Rectal smooth muscle tissue (tissue), 1 donor: ENCODE results near the gene MMRN2.
"Not testable (repeated sequence)": the region's sequence is repeated elsewhere in the genome, so short reads cannot be mapped to it uniquely, and the experiment has no call there.

Source experiments
- H3K27ac ChIP-seq: one replicate; pipeline ENCODE4 v1.7.0; 2013; ENCODE audit warnings: low read depth, low read length, inconsistent platforms
- H3K27me3 ChIP-seq: one replicate; pipeline ENCODE4 v1.7.0; 2013; ENCODE audit warnings: low read length; ENCODE audit not compliant: control insufficient read depth, insufficient read depth
- H3K36me3 ChIP-seq: one replicate; pipeline ENCODE4 v1.7.0; 2013; ENCODE audit warnings: low read length; ENCODE audit not compliant: control insufficient read depth, insufficient read depth
- H3K4me1 ChIP-seq: one replicate; pipeline ENCODE4 v1.7.0; 2013; ENCODE audit warnings: low read length; ENCODE audit not compliant: control insufficient read depth, insufficient read depth
- H3K4me3 ChIP-seq: one replicate; pipeline ENCODE4 v1.7.0; 2013; ENCODE audit warnings: low read length
- H3K9ac ChIP-seq: one replicate; pipeline ENCODE4 v1.7.0; 2013; ENCODE audit warnings: low read length

The MMRN2 gene

DNA sequence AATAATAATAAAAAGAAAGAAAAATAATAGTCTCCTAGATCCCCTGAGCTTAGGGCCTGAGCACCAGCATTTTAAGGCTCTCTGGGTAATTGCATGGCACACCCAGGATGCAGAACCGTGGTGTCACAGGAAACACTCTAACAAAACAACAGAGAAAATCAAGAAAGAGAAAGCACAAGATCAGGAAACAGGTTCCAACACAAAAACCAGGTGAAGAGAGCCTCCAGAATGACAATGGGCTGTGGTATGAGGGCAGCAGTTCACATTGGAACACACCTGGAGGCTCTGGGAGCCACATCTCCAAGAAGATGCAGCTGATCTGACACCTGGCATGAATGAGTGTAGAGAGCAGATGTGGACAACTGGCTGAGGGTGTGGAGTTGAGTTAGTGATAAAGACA lies 7.1 kb downstream of the MMRN2 start:
- H3K36me3 ChIP-seq: no peaks in the 10 kb centered on the region
- H3K27ac ChIP-seq: no peak overlapping the region
- no peak overlapping the region for H3K9ac ChIP-seq
- H3K4me3 ChIP-seq: no peak overlapping the region
- peaks cover 5% of the 10 kb centered on the region for H3K27me3 ChIP-seq
- H3K4me1 ChIP-seq: peaks cover 5% of the 10 kb centered on the region

DNA sequence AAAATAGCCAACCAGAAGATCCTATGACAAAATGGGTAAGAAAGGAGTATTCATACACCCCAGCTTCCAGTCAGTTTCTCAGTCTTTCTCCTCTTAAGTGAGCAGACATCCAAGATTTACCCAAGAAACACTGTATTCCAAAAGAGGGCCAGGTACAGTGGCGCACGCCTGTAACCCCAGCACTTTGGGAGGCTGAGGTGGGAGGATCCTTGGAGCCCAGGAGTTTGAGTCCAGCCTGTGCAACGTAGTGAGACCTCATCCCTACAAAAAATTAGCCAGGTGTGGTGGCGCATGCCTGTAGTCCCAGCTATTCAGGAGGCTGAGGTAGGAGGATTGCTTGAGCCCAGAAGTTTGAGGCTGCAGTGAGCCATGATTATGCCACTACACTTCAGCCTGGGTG lies 9.6 kb downstream of the MMRN2 start:
- H3K9ac ChIP-seq, H3K27ac ChIP-seq, H3K4me3 ChIP-seq, H3K27me3 ChIP-seq, H3K4me1 ChIP-seq, H3K36me3 ChIP-seq: not testable (repeated sequence)

DNA sequence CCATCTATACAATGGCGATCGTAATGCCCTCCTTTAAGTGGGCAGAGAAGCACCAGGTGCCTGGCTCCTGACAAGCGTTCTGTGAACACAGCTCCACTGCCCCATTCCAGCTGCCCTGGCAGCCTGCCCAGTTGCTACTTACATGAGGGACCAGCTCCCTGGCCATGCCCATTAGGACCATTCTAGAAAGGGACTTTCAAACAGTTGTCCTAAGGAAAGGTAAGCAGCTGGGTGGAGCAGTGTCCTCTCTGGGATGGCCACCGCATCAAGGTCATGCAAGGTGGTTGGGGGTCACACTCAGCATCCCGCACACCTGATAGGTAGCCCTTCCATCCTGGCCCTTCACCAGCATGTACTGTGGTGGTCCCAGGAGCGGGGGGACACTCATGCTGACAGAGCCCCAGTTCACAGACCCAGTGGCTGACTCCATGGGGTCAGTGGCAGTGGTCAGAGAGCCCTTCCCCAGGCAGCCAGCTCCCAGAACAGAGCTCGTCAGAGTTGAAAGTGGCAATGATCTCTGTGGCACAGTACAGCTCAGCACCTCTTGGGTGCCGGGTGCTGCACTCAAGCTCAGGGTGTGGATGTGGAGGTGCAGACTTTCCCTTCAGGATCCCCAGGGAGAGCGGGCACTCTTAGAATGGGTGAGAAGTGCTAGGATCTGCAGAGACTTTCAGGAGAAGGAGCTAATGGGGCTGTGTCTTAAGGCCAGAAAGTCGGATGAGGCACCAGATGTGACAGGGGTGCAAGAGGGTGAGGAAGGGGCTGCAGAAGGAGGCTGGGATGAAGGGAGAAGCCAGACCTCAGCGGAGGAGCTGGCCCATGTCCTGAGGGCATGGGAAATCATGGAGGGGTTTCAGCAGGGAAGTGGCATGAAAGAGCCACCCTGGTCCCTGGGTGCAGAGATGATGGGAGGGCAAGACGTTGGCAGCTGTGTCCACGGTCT lies 10.9 kb downstream of the MMRN2 start:
- Histone ChIP-seq H3K27me3 (peaks cover 5% of the 10 kb centered on the region), H3K36me3 (no peaks in the 10 kb centered on the region), H3K4me1 (peaks cover 5% of the 10 kb centered on the region), H3K9ac (no peak overlapping the region), H3K4me3 (no peak overlapping the region), H3K27ac (no peak overlapping the region)

DNA sequence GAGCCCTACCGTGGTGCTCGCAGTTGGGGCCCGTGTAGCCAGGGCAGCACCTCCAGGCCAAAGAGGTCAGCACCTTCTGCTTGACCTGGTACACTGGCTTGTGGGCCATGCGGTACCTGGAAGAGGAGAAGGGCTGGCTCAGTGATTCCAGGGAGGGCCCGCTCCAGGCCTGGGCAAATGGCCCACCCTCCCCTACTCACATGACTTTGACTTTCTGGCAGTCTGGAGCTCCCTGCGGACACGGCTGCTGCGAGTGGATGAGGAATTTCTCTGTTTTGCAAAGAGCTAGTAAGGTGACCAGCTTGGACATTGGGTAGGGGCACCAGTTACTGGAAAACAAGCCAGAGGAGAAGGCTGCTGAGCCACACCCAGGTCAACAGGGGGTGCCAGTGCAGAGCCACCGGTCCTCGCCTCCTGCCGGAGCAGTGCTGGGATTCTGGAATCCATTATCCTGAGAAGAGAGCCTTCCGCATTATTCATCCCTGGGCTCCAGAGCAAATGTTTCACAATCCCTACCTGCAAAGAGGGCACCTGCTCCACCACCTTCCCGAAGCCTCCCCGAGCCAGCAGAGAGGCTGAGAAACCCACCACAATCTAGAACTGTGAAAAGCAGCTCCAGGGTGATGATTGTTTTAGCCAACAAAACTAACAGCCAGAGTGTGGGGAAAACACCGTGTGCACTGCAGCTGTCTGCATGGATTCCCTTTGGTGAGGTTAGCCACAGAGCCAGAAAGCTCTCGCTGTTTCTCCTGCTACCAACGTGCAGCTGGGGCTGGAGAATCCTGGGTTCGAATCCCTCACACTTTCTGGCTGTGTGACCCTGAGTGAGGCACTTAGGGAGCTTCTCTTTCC lies 11.8 kb downstream of the MMRN2 start:
- no peak overlapping the region for H3K27ac ChIP-seq
- peaks cover 5% of the 10 kb centered on the region for H3K4me1 ChIP-seq
- no peak overlapping the region for H3K4me3 ChIP-seq
- peaks cover 5% of the 10 kb centered on the region for H3K27me3 ChIP-seq
- no peaks in the 10 kb centered on the region for H3K36me3 ChIP-seq
- H3K9ac ChIP-seq: no peak overlapping the region

DNA sequence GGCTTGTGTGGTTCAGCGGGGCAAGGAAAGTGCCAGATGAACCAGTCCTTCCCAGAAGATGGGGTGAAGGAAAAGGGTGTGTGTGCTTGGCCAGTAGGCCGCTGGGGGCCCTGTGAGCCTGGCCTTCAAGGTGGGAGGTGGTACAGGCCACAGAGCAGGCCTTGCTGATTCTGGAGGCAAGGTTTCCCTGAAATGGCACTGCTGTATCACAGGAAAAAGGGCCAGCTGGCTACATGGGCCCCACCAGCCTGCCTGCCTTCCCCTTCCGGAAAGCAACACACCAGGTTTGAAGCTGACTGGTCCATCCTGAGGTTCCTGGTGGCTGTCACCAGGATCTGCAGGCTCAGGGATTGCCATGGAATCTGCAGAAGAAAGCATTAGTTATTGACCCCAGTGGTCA lies 12.5 kb downstream of the MMRN2 start:
- H3K4me1 ChIP-seq: peaks cover 5% of the 10 kb centered on the region
- H3K27me3 ChIP-seq: peaks cover 5% of the 10 kb centered on the region
- H3K27ac ChIP-seq: no peak overlapping the region

DNA sequence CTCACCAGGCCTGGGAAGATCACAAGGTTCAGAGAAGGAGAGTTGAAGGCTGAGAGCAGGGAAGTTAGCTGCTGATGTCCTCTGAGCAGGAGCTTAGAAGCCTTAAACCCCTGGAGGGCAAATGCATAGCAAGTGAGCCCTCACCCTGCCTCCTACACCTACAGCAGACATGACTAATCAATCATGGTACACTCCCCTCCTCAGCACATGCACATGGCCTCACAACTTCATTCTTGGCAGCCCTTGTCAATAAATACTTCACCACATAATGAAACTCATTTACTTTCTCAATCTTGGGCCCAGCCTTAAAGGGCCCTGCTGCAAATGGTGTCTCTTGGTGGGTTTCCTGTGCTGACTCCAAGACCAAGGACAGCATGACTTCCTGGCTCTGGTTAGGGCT lies 12.9 kb downstream of the MMRN2 start:
- no peak overlapping the region for H3K4me3 ChIP-seq
- peaks cover 5% of the 10 kb centered on the region for H3K27me3 ChIP-seq
- no peak overlapping the region for H3K27ac ChIP-seq
- H3K9ac ChIP-seq: no peak overlapping the region
- H3K4me1 ChIP-seq: peaks cover 7% of the 10 kb centered on the region
- no peaks in the 10 kb centered on the region for H3K36me3 ChIP-seq

More for the DNA sequence above, 12.5 kb downstream of the MMRN2 start:
- Histone ChIP-seq H3K36me3 (no peaks in the 10 kb centered on the region), H3K9ac (no peak overlapping the region), H3K4me3 (no peak overlapping the region)

DNA sequence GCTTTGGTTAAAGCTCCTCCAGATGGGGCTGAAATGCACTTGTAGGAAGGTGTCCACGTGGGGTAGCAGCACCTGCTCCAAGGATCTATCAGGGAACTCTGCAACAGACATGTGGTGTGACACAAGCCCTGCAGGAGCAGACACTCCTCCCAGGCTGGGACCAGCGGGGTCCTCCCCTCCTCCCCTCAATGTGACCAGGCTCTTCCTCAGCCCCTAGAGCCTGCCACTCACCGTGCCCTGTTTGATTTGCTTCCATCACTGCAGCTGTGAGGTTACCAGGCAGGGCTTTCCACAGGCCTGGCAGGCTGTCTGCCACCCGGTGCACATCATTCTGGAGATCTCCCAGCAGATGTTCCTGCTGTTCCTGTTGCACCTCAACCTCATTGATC lies 13.4 kb downstream of the MMRN2 start:
- H3K27me3 ChIP-seq: peaks cover 5% of the 10 kb centered on the region
- no peak overlapping the region for H3K9ac ChIP-seq
- H3K36me3 ChIP-seq: no peaks in the 10 kb centered on the region
- H3K4me1 ChIP-seq: peaks cover 7% of the 10 kb centered on the region
- H3K4me3 ChIP-seq: no peak overlapping the region
- H3K27ac ChIP-seq: no peak overlapping the region

DNA sequence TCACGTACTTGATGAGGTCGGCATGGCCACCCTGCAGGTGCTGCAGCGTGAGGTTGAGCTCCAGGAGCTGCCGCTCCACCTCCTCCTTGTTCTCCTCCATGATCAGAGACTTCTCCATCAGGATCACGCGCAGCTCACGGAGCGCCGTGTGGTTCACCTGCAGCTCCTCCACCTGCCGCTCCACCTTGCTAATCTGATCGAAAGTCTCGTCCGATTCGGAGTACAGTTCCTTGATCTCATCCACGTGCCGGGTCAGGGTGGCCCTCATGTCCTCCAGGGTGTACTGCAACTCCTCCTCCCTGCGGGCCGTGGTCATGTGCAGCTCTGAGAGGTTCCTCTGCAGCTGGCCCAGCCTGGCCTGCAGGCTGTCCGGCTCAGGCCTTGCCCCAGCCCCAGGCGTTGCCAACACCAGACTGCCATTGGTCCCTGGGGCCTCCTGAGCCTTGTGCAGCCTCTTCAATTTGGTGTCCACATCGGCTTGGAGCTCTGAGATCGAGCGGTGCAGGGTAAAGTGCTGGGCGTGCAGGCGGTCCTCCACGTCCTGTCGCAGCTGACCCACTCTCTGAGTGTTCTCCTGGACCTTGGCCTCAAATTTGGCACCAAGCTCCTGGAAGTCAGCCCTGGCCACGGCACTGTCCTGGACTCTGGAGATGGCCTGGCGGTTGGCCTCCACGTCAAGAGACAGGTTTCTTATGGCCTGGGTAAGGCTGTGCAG lies 13.9 kb downstream of the MMRN2 start:
- peaks cover 5% of the 10 kb centered on the region for H3K27me3 ChIP-seq
- H3K36me3 ChIP-seq: no peaks in the 10 kb centered on the region
- H3K9ac ChIP-seq: no peak overlapping the region
- peaks cover 7% of the 10 kb centered on the region for H3K4me1 ChIP-seq
- no peak overlapping the region for H3K27ac ChIP-seq
- no peak overlapping the region for H3K4me3 ChIP-seq

DNA sequence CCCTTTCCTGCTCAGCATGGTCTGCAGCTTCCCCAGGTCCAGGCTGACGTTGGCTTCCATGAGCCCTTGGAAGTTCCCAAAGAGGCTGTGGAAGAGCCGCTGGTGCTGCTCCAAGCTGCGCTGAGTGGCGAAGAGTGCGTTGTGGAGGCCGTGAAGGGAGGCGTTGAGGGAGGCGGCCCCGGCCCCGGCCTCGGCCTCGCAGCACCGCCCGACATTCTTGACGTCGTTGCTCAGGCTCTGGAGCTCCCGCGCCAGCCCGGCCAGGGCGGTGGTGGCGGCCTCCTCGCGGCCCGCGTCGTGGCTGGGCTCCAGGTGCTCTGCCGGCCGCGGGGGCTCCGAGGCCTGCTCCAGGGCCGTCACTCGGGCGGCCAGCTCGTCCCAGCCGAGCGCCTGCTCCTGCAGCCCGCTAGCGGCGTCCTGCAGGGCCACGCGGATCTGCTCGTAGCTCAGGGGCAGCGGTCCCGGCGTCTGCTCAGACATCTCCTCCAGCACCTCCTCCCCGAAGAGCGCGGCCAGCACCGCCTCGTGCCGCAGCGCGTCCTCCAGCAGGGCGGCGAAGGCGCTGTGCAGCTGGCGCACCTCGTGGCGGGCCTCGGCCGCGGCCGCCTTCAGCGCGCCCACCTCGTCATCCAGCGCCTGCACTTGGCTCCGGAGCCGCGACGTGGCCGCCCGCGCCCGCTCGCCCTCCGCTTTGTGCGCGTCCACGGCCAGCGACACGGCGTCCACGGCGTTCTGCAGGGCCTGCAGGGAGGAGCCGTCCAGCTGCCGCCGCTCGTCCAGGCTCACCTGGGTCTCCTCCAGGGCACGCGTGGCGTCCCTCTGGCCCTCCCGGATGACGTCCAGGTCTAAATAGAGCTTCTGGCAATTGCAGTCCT lies 14.7 kb downstream of the MMRN2 start:
- Histone ChIP-seq H3K4me1 (peaks cover 7% of the 10 kb centered on the region), H3K27ac (no peak overlapping the region), H3K9ac (no peak overlapping the region), H3K4me3 (peak overlapping the region; percentile 5), H3K27me3 (peaks cover 5% of the 10 kb centered on the region), H3K36me3 (no peaks in the 10 kb centered on the region)

DNA sequence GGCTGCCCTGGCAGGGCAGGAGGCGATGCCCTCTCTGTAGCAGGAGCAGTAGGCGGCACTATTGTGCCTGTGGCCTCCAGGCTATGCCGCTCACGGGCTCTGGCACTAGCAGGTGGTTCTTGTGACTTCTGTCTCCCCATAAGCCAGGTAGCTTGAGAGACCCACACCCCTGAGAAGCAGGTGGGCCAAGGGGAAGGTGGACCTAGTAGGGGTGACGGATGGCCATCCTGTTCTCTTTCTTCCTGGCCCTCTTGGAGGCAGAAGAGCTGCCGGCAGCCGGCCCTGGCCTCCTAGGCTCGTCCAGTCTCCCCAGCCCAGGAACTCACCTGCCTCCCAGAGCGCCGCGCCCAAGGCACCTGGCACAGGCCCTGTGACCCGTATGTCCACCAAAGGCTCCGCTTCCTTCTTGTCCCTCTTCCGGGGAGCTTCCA lies 15.4 kb downstream of the MMRN2 start:
- Histone ChIP-seq H3K27me3 (peaks cover 5% of the 10 kb centered on the region), H3K4me1 (peaks cover 7% of the 10 kb centered on the region), H3K27ac (no peak overlapping the region), H3K36me3 (no peaks in the 10 kb centered on the region), H3K9ac (no peak overlapping the region), H3K4me3 (no peak overlapping the region)

DNA sequence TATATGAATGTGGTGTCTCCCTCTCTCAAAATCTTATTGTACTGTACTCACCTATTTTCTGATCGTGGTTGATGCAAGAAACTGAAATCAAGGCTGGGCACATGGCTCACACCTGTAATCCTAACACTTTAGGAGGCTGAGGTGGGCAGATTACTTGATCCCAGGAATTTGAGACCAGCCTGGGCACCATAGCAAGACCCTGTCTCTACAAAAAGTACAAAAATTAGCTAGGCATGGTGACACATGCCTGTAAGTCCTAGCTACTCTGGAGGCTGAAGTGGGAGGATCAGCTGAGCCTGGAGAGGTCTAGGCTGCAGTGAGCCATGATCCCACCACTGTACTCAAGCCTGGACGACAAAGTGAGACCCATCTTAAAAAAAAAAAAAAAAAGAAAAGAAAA lies 16.0 kb downstream of the MMRN2 start:
- H3K4me3 ChIP-seq: no peak overlapping the region
- no peaks in the 10 kb centered on the region for H3K36me3 ChIP-seq
- H3K27me3 ChIP-seq: peaks cover 4% of the 10 kb centered on the region
- H3K4me1 ChIP-seq: peaks cover 7% of the 10 kb centered on the region
- no peak overlapping the region for H3K27ac ChIP-seq
- H3K9ac ChIP-seq: no peak overlapping the region
